Gastroesophageal sphincter (tissue), 3 donors: ENCODE results near the gene ADAMTS19.

Experiments used
- EP300 ChIP-seq: sonication (generic); formaldehyde crosslinking; IDR thresholded peaks from one replicate; pipeline ENCODE4 v1.6.1; 2017; ENCODE audit warnings: antibody characterized with exemption, mild to moderate bottlenecking
- POLR2A ChIP-seq, 2 donors: fragments of 450-650 bp; IDR thresholded peaks; one replicate each; pipeline ENCODE4 v1.6.1; 2017; ENCODE audit warnings: antibody characterized with exemption in 2 of 2, mild to moderate bottlenecking in 2 of 2, moderate library complexity in 1 of 2
- POLR2AphosphoS5 ChIP-seq: sonication (generic); formaldehyde crosslinking; IDR thresholded peaks from one replicate; pipeline ENCODE4 v1.6.1; 2017; ENCODE audit warnings: antibody characterized with exemption
- TF ChIP-seq, protein P1 (sequence below), 4 experiments: fragments of 200-600 bp in 2 of 4; fragments of 450-650 bp in 2 of 4; sonication (generic) in 1 of 4; IDR thresholded peaks; one replicate each; pipeline ENCODE4 v1.5.1; 2017 to 2019; ENCODE audit warnings: antibody characterized with exemption in 4 of 4, mild to moderate bottlenecking in 2 of 4, moderate library complexity in 2 of 4

GRCh38 chr5:129717751-129718310 is 257.7 kb downstream of the ADAMTS19 start:
- TF ChIP-seq POLR2A (IDR thresholded peaks at IDR 0.05), result no peak
- TF ChIP-seq POLR2AphosphoS5, result no peak
- TF ChIP-seq EP300, result no peak
- TF ChIP-seq, protein P1, sequence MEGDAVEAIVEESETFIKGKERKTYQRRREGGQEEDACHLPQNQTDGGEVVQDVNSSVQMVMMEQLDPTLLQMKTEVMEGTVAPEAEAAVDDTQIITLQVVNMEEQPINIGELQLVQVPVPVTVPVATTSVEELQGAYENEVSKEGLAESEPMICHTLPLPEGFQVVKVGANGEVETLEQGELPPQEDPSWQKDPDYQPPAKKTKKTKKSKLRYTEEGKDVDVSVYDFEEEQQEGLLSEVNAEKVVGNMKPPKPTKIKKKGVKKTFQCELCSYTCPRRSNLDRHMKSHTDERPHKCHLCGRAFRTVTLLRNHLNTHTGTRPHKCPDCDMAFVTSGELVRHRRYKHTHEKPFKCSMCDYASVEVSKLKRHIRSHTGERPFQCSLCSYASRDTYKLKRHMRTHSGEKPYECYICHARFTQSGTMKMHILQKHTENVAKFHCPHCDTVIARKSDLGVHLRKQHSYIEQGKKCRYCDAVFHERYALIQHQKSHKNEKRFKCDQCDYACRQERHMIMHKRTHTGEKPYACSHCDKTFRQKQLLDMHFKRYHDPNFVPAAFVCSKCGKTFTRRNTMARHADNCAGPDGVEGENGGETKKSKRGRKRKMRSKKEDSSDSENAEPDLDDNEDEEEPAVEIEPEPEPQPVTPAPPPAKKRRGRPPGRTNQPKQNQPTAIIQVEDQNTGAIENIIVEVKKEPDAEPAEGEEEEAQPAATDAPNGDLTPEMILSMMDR (IDR thresholded peaks at IDR 0.05), result no peak
